Esophagus muscularis mucosa (tissue), 4 donors: ENCODE data around the gene CNPY2. TPM values are rescaled to one million over a fixed set of nuclear protein-coding genes. Genes with fewer than 3 reads are reported as not detected.

ENCODE experiments used
- DNase-seq: peaks from one replicate; pipeline ENCODE4 v3.0.0-alpha.2; 2017; ENCODE audit errors: extremely low spot score
- H3K27ac ChIP-seq, 4 donors: fragments of 200-600 bp; sonication (generic); replicated peaks in 1 of 4; 1 replicate in 3 of 4; 2 replicates in 1 of 4; pipeline ENCODE4 v1.5.1; 2016 to 2019; ENCODE audit warnings: mild to moderate bottlenecking in 1 of 4
- H3K27me3 ChIP-seq, 4 donors: fragments of 200-600 bp; sonication (generic); one replicate each; pipeline versions ENCODE4 v1.5.1 to v1.6.0; 2016 to 2019
- H3K36me3 ChIP-seq, 4 donors: fragments of 200-600 bp; sonication (generic); one replicate each; pipeline ENCODE4 v1.5.1; 2016 to 2019
- H3K4me1 ChIP-seq, 4 donors: fragments of 200-600 bp; sonication (generic); one replicate each; pipeline ENCODE4 v1.5.1; 2016 to 2019
- H3K4me3 ChIP-seq, 4 donors: fragments of 200-600 bp; sonication (generic); 1 replicate in 2 of 4; 2 replicates in 2 of 4; pipeline ENCODE4 v1.5.1; 2016 to 2019; ENCODE audit warnings: mild to moderate bottlenecking in 4 of 4, moderate library complexity in 1 of 4
- H3K9me3 ChIP-seq, 4 donors: fragments of 200-600 bp; sonication (generic); 1 replicate in 3 of 4; 2 replicates in 1 of 4; pipeline ENCODE4 v1.5.1; 2016 to 2019
- CTCF ChIP-seq, 3 experiments: fragments of 200-600 bp in 2 of 3; fragments of 450-650 bp in 1 of 3; sonication (generic) in 2 of 3; IDR thresholded peaks; one replicate each; pipeline ENCODE4 v1.5.1; 2017 to 2019; ENCODE audit warnings: antibody characterized with exemption in 3 of 3, mild to moderate bottlenecking in 2 of 3, moderate library complexity in 1 of 3
- EP300 ChIP-seq: sonication (generic); formaldehyde crosslinking; IDR thresholded peaks from one replicate; pipeline ENCODE4 v1.6.1; 2017; ENCODE audit warnings: antibody characterized with exemption
- POLR2A ChIP-seq: fragments of 450-650 bp; IDR thresholded peaks from one replicate; pipeline ENCODE4 v1.6.1; 2017; ENCODE audit warnings: antibody characterized with exemption, moderate library complexity, mild to moderate bottlenecking, low read depth
- POLR2AphosphoS5 ChIP-seq, 2 donors: sonication (generic); formaldehyde crosslinking; IDR thresholded peaks; one replicate each; pipeline ENCODE4 v1.6.1; 2017; ENCODE audit warnings: antibody characterized with exemption in 2 of 2
- WGBS: methylation state at CpG from one replicate; pipeline ENCODE4 v1.1.5; 2018; 5-methylcytosine and 5-hydroxymethylcytosine counted together
- intact Hi-C: fragments of 100-400 bp; cut with DNase I; formaldehyde crosslinking; loops from one replicate; pipeline ENCODE4 v1.15.1; 2023
- total RNA-seq, 4 donors: library from RNA; depleted of rRNA; stranded (reverse); fragments of >200 nt; gene quantifications; one replicate each; pipeline versions ENCODE4 v1.1.0 to v1.2.1, GENCODE V29; 2016

Gene CNPY2
- total RNA-seq, 4 donors from 2014 or later = 48.8 to 61.5 (median 50.3) TPM

- no peaks in the 10 kb centered on the region for H3K9me3 ChIP-seq
- peaks cover 9 to 15% (median 14%) of the 10 kb centered on the region in 4 donors for H3K36me3 ChIP-seq
- peak; percentile 100 for DNase-seq
- peak within 1 kb of the TSS; percentile 71 to 86 (median 80) for H3K4me3 ChIP-seq
- TF ChIP-seq POLR2A (peak; percentile 66), EP300 (no peak), POLR2AphosphoS5 (IDR thresholded peaks at IDR 0.05) (peak; percentile 84 to 94), CTCF (IDR thresholded peaks at IDR 0.05) (peak in 1 of 3 experiments; percentile 13)
- 1% methylated on average over 31 of the region's 54 CpGs for WGBS
- H3K4me1 ChIP-seq = peaks cover 13 to 32% (median 28%) of the 10 kb centered on the region in 4 donors
- peak within 1 kb of the TSS; percentile 91 to 94 (median 92) for H3K27ac ChIP-seq
- no peaks in the 10 kb centered on the region for H3K27me3 ChIP-seq
- intact Hi-C loops = loop anchor here (5.0 kb wide), 1 partner anchor 102 kb away; no protein-coding TSS in a partner anchor
Observed at GRCh38 chr12:56359851-56360767, 44.3 kb upstream of the CNPY2 start, which contains the start of gene STAT2. Gene STAT2, minus strand, starts transcription at chr12:56360107. Its CDS starts 3,536 bp downstream, at chr12:56356571.

GRCh38 chr12:56358836-56359532 lies 43.2 kb upstream of the CNPY2 start:
- 5% methylated on average over 1 of the region's 1 CpG for WGBS
- H3K27ac ChIP-seq = peak overlapping the region; percentile 91 to 94 (median 92)
- no peaks in the 10 kb centered on the region for H3K27me3 ChIP-seq
- DNase-seq = no peak
- H3K4me1 ChIP-seq = peaks cover 13 to 32% (median 28%) of the 10 kb centered on the region in 4 donors
- peaks cover 20 to 27% (median 25%) of the 10 kb centered on the region in 4 donors for H3K36me3 ChIP-seq
- peak overlapping the region; percentile 71 to 86 (median 80) for H3K4me3 ChIP-seq
- TF ChIP-seq CTCF (IDR thresholded peaks at IDR 0.05) (no peak), EP300 (no peak), POLR2AphosphoS5 (IDR thresholded peaks at IDR 0.05) (peak in 1 of 2 donors; percentile 35)
- no peaks in the 10 kb centered on the region for H3K9me3 ChIP-seq
- intact Hi-C loops = no loop called here

- DNase-seq = no peak
- Histone ChIP-seq H3K27ac (no peak overlapping the region), H3K4me1 (no peaks in the 10 kb centered on the region), H3K4me3 (no peak overlapping the region), H3K9me3 (no peaks in the 10 kb centered on the region), H3K36me3 (peaks cover 82 to 100% (median 98%) of the 10 kb centered on the region in 4 donors), H3K27me3 (no peaks in the 10 kb centered on the region)
- TF ChIP-seq CTCF (IDR thresholded peaks at IDR 0.05) (no peak), POLR2AphosphoS5 (IDR thresholded peaks at IDR 0.05) (no peak), POLR2A (no peak)
- intact Hi-C loops = no loop called here
- no CpG with 5 or more reads among the region's 2 CpGs for WGBS
Observed at GRCh38 chr12:56351325-56351724, 35.5 kb upstream of the CNPY2 start.

GRCh38 chr12:56350662-56351061 lies 34.9 kb upstream of the CNPY2 start:
- Histone ChIP-seq H3K9me3 (no peaks in the 10 kb centered on the region), H3K27ac (no peak overlapping the region), H3K4me1 (no peaks in the 10 kb centered on the region), H3K36me3 (peaks cover 85 to 100% (median 98%) of the 10 kb centered on the region in 4 donors), H3K4me3 (no peak overlapping the region), H3K27me3 (no peaks in the 10 kb centered on the region)
- intact Hi-C loops = no loop called here
- WGBS = 85% methylated on average over 2 of the region's 2 CpGs
- TF ChIP-seq POLR2AphosphoS5 (IDR thresholded peaks at IDR 0.05) (no peak), CTCF (IDR thresholded peaks at IDR 0.05) (no peak), EP300 (no peak), POLR2A (no peak)
- DNase-seq = no peak
